ENCODE results near the gene LPP.

DNA sequence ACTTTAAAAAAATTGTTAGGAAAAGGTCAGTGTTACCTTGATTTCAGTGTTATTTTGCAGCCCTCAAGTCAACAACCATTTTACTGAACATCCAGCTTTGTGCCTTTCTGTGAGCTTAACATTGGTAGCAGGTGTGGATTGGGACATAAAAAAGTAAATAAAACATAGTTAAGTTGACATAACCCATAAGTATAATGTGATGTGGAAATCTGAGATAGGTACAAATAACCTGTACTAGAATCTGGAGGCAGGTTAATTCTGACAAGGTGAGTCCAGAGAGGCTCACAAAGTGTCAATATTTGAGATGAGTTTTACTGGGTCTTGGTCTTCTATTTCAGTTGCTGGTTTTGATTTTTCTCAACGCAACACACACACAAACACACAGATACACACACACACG, 151.3 kb downstream of the LPP start:
- no peak for TF ChIP-seq POLR2A (IDR thresholded peaks at IDR 0.05; ENCODE audit: low read depth)
- TF ChIP-seq POLR2AphosphoS5 (IDR thresholded peaks at IDR 0.05): no peak
- no peak for TF ChIP-seq EP300 (IDR thresholded peaks at IDR 0.05)
- no peak for TF ChIP-seq CTCF (IDR thresholded peaks at IDR 0.05)
